OCI-LY1 (cell line): ENCODE data around the gene AFF4.

ENCODE experiments used
- CTCF ChIP-seq: fragments of 200-600 bp; sonication (generic), shearing (Covaris generic); IDR thresholded peaks from 2 replicates; pipeline ENCODE4 v1.5.1; 2017; ENCODE audit warnings: mild to moderate bottlenecking, antibody characterized with exemption, low read length, moderate library complexity, mixed read lengths
- EZH2 ChIP-seq: fragments of 200-600 bp; sonication (generic), shearing (Covaris generic); IDR thresholded peaks from 2 replicates; pipeline ENCODE4 v1.8.0; 2017; ENCODE audit warnings: borderline replicate concordance, mixed run types, mild to moderate bottlenecking, antibody characterized with exemption, low read length, moderate library complexity, mixed read lengths

- TF ChIP-seq CTCF (no peak), EZH2 (no peak)
These were observed 66.7 kb downstream of the AFF4 start for GRCh38 chr5:132896685-132897084.
